CD4-positive, alpha-beta memory T cell (primary cell): Measurements from ENCODE around the gene ATG10. TPM values are rescaled to one million over a fixed set of nuclear protein-coding genes. Genes with fewer than 3 reads are reported as not detected.

Source experiments
- CTCF ChIA-PET: fragments of 350-600 bp; sonication (Branson Sonifier 250); formaldehyde crosslinking; loops from one replicate; lab custom pipeline; 2021; ENCODE audit warnings: inconsistent platforms; ENCODE audit not compliant: partially characterized antibody; lab: Charles Lee
- POLR2A ChIA-PET: fragments of 350-600 bp; sonication (Branson Sonifier 250); formaldehyde crosslinking; loops from one replicate; lab custom pipeline; 2021; ENCODE audit not compliant: partially characterized antibody; lab: Charles Lee
- DNase-seq, 5 donors: peaks; one replicate each; pipeline versions ENCODE4 v3.0.0 to v3.0.0-alpha.2; 2020 to 2022; ENCODE audit warnings: mixed read lengths in 1 of 5
- H3K27ac ChIP-seq: one replicate; pipeline ENCODE4 v1.7.0; 2013; ENCODE audit warnings: low read depth, low read length
- H3K27me3 ChIP-seq: 2 replicates; pipeline ENCODE4 v1.7.0; 2013; ENCODE audit warnings: mild to moderate bottlenecking, low read length, moderate library complexity; ENCODE audit not compliant: insufficient read depth
- H3K36me3 ChIP-seq: 2 replicates; pipeline ENCODE4 v1.7.0; 2013; ENCODE audit warnings: mild to moderate bottlenecking, low read length, moderate library complexity; ENCODE audit not compliant: insufficient read depth
- H3K4me1 ChIP-seq: 2 replicates; pipeline ENCODE4 v1.7.0; 2013; ENCODE audit warnings: mild to moderate bottlenecking, low read length, moderate library complexity; ENCODE audit not compliant: insufficient read depth
- H3K4me3 ChIP-seq, 2 donors: one replicate each; pipeline ENCODE4 v1.7.0; 2013; ENCODE audit warnings: low read length in 2 of 2, mild to moderate bottlenecking in 1 of 2
- H3K9me3 ChIP-seq, 2 donors: one replicate each; pipeline ENCODE4 v1.7.0; 2013; ENCODE audit warnings: low read length in 2 of 2, control low read depth in 1 of 2; ENCODE audit not compliant: control insufficient read depth in 1 of 2
- H3K27ac Mint-ChIP-seq, 7 donors: one replicate each; pipeline ENCODE4 v1.8.0; 2020 to 2021; ENCODE audit warnings: mixed read lengths in 7 of 7, mild to moderate bottlenecking in 6 of 7, inconsistent platforms in 3 of 7, moderate library complexity in 3 of 7
- H3K27me3 Mint-ChIP-seq, 2 donors: one replicate each; pipeline ENCODE4 v1.8.0; 2020 to 2021; ENCODE audit warnings: mixed read lengths in 2 of 2
- H3K36me3 Mint-ChIP-seq, 2 donors: one replicate each; pipeline ENCODE4 v1.8.0; 2020 to 2021; ENCODE audit warnings: mixed read lengths in 2 of 2, inconsistent platforms in 1 of 2, mild to moderate bottlenecking in 1 of 2
- H3K4me1 Mint-ChIP-seq, 4 donors: one replicate each; pipeline ENCODE4 v1.8.0; 2020 to 2021; ENCODE audit warnings: mixed read lengths in 4 of 4, mild to moderate bottlenecking in 1 of 4
- H3K4me3 Mint-ChIP-seq, 8 donors: one replicate each; pipeline ENCODE4 v1.8.0; 2020 to 2021; ENCODE audit warnings: mixed read lengths in 8 of 8, mild to moderate bottlenecking in 7 of 8, moderate library complexity in 6 of 8, inconsistent platforms in 3 of 8
- H3K9me3 Mint-ChIP-seq, 8 donors: one replicate each; pipeline ENCODE4 v1.8.0; 2020 to 2021; ENCODE audit warnings: mixed read lengths in 8 of 8, mild to moderate bottlenecking in 5 of 8, inconsistent platforms in 3 of 8, moderate library complexity in 1 of 8
- intact Hi-C: fragments of 100-400 bp; cut with micrococcal nuclease; formaldehyde crosslinking; loops from one replicate; pipeline ENCODE4 v1.15.1; 2023
- polyA plus RNA-seq, 2 donors: library from polyadenylated mRNA; unstranded; fragments of 300-500 nt; fragmentation: Illumina TruSeq; gene quantifications; one replicate each; pipeline ENCODE4 v1.2.3, GENCODE V29; 2021
- total RNA-seq, 2 experiments: library from RNA; stranded (reverse); gene quantifications; one replicate each; pipeline ENCODE4 v1.2.3, GENCODE V29; 2021

ATG10 gene
- total and polyA plus RNA-seq, 4 experiments from 2014 or later = 7.3 to 10.5 (median 7.7) TPM

DNA sequence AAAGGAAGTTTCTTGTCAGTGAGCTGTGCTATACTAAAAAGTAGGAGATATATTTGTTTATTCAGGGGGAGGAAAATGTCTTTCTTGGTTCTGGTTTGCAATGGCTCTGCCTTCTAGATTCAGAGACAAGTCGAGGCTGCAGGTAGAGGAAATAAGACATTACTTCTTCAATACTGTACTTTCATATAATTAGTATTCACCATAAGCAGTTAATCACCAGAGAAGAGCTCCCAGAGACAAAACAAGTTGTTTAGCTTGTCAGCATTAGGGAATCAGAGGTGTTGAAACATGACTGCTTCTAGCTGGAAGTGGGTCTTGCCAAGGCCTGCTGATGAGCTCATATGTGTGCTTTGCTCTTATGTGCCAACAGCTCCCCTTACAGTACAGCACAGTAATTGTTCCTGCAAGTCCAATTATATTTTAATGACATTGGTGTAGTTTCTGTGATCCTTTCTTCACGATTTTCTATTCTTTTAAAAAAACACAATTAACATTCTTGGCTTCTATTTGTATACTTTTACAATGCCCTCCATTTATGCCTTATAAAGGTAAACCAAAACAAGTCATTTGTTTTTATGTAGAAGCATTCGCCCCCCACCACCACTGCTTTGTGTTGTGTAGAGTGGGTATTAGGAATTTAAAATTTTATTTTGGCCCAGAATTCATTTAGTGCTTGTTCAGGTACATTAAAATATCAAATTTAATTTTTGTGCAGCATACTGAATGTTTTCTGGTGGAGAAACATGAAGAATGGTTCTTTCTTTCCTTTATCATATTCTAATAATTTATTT lies 194.1 kb downstream of the ATG10 start:
- Mint-ChIP-seq H3K9me3 (no peaks in the 10 kb centered on the region), H3K36me3 (no peaks in the 10 kb centered on the region), H3K27me3 (no peaks in the 10 kb centered on the region), H3K27ac (peak overlapping the region in 2 of 7 donors; percentile 3 to 12), H3K4me3 (no peak overlapping the region), H3K4me1 (peaks cover 0 to 5% (median under 1%) of the 10 kb centered on the region in 4 donors)
- Histone ChIP-seq H3K36me3 (no peaks in the 10 kb centered on the region), H3K4me3 (no peak overlapping the region), H3K27me3 (no peaks in the 10 kb centered on the region), H3K4me1 (no peaks in the 10 kb centered on the region), H3K27ac (no peak overlapping the region), H3K9me3 (no peaks in the 10 kb centered on the region)
- peak; percentile 34 to 54 (median 50) for DNase-seq
- ChIA-PET CTCF (interaction anchor here (0.6 to 3.0 kb wide), 25 partner anchors 8 to 932 kb away, joined by 3 to 54 read pairs (median 4); partner anchors contain the start of genes ATG10 and SSBP2), POLR2A (interaction anchor here (0.7 to 1.9 kb wide), 5 partner anchors 314 to 740 kb away, joined by 3 to 7 read pairs (median 3); partner anchors contain the start of gene SSBP2)
- intact Hi-C loops = loop anchor here (1.0 to 10.0 kb wide), 5 partner anchors 314 to 741 kb away; no protein-coding TSS in a partner anchor

DNA sequence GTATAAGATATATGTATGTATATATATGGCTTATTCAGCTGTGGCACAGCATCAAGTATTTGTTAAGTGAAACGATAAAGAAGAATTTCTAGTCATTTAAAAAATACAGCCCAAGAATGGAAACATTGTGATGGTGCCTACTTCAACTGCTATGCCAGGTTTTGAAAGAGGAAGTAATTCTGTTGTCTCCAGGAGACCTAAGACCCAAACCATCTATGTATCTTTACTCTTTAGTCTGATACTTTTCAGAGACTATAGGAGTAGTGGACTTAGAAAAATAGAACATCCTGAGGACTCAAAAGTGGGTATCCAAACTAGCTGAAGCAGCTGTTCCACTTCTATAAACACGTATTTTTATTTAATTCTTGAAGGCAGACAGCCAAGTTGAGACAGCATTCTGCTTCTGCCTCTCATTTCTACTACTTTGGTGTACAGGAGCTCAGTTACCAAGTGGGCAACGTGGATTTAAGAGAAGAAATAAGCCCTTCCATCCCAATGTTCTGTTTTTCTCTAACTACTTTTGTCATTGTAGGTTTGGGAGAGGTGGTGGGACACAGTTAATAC lies 195.6 kb downstream of the ATG10 start:
- ChIA-PET CTCF (interaction anchor here (0.6 to 2.5 kb wide), 5 partner anchors 9 to 807 kb away, joined by 3 to 10 read pairs (median 3); no protein-coding TSS in a partner anchor), POLR2A (no interaction called here)
- H3K27ac ChIP-seq = no peak overlapping the region
- H3K9me3 ChIP-seq = no peaks in the 10 kb centered on the region
- no peaks in the 10 kb centered on the region for H3K27me3 ChIP-seq
- DNase-seq = no peak
- H3K36me3 ChIP-seq = no peaks in the 10 kb centered on the region
- intact Hi-C loops = loop anchor here (5.0 to 10.0 kb wide), 2 partner anchors 315 to 423 kb away; no protein-coding TSS in a partner anchor
- no peaks in the 10 kb centered on the region for H3K36me3 Mint-ChIP-seq
- H3K27me3 Mint-ChIP-seq = no peaks in the 10 kb centered on the region
- no peaks in the 10 kb centered on the region for H3K4me1 ChIP-seq
- H3K27ac Mint-ChIP-seq = no peak overlapping the region
- no peak overlapping the region for H3K4me3 Mint-ChIP-seq
- no peaks in the 10 kb centered on the region for H3K9me3 Mint-ChIP-seq
- no peak overlapping the region for H3K4me3 ChIP-seq
- H3K4me1 Mint-ChIP-seq = peaks cover 0 to 5% (median under 1%) of the 10 kb centered on the region in 4 donors

DNA sequence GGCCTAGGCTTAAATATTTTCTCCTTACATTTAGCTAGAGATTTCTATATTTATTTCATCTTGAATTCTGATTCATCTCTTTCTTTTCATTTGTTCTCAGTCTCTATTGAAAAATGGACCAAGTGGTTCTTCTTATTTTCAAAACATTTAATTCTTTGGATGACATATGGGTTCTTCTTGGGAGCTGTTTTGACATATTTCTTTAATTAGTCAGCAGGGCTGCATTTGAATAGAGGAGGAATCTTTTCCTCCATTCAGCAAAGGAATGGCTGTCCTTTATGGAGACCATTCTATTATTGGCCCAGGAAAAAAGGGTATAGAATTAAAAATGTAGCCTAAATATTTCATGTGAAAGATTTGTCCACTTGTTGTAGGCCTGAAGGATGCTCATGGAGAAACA lies 196.5 kb downstream of the ATG10 start:
- Mint-ChIP-seq H3K27ac (no peak overlapping the region), H3K4me1 (peaks cover 0 to 5% (median 0%) of the 10 kb centered on the region in 4 donors), H3K36me3 (no peaks in the 10 kb centered on the region), H3K9me3 (no peaks in the 10 kb centered on the region), H3K27me3 (no peaks in the 10 kb centered on the region), H3K4me3 (no peak overlapping the region)
- Histone ChIP-seq H3K4me1 (no peaks in the 10 kb centered on the region), H3K27ac (no peak overlapping the region), H3K9me3 (no peaks in the 10 kb centered on the region), H3K27me3 (no peaks in the 10 kb centered on the region), H3K4me3 (no peak overlapping the region), H3K36me3 (no peaks in the 10 kb centered on the region)
- CTCF ChIA-PET = interaction anchor here (0.6 to 2.5 kb wide), 2 partner anchors 742 to 1107 kb away, joined by 5 to 10 read pairs; no protein-coding TSS in a partner anchor
- POLR2A ChIA-PET = no interaction called here
- no peak for DNase-seq
- intact Hi-C loops = loop anchor here (5.0 to 10.0 kb wide), 2 partner anchors 316 to 423 kb away; no protein-coding TSS in a partner anchor

DNA sequence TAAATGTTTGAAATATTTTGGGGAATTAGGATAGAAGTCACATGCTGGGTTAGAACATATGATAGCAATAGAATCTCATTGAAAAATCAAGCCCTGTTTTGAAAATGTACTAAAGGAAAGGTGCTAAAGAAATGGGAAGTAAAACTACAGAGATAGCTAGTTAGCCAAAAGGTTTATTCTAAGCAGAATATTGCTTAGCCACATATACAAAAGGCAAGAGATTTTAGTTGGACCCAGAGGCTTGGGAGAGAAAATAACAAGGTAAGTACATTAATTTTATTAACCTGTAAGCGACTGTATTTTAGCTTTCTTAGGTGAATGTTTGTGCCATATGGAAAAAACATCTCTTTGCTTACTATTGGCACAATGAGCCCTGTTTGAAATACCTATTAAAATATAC lies 198.1 kb downstream of the ATG10 start:
- no peak overlapping the region for H3K4me3 ChIP-seq
- no peaks in the 10 kb centered on the region for H3K9me3 ChIP-seq
- Mint-ChIP-seq H3K9me3 (no peaks in the 10 kb centered on the region), H3K4me1 (peaks cover 0 to 14% (median 6%) of the 10 kb centered on the region in 4 donors), H3K36me3 (no peaks in the 10 kb centered on the region), H3K27ac (peak overlapping the region in 1 of 7 donors; percentile 45), H3K27me3 (no peaks in the 10 kb centered on the region), H3K4me3 (no peak overlapping the region)
- H3K27me3 ChIP-seq = no peaks in the 10 kb centered on the region
- H3K27ac ChIP-seq = no peak overlapping the region
- intact Hi-C loops = loop anchor here (5.0 to 10.0 kb wide), 2 partner anchors 318 to 425 kb away; no protein-coding TSS in a partner anchor
- DNase-seq = no peak
- no peaks in the 10 kb centered on the region for H3K36me3 ChIP-seq
- H3K4me1 ChIP-seq = no peaks in the 10 kb centered on the region
- CTCF ChIA-PET = no interaction called here
- POLR2A ChIA-PET = no interaction called here

DNA sequence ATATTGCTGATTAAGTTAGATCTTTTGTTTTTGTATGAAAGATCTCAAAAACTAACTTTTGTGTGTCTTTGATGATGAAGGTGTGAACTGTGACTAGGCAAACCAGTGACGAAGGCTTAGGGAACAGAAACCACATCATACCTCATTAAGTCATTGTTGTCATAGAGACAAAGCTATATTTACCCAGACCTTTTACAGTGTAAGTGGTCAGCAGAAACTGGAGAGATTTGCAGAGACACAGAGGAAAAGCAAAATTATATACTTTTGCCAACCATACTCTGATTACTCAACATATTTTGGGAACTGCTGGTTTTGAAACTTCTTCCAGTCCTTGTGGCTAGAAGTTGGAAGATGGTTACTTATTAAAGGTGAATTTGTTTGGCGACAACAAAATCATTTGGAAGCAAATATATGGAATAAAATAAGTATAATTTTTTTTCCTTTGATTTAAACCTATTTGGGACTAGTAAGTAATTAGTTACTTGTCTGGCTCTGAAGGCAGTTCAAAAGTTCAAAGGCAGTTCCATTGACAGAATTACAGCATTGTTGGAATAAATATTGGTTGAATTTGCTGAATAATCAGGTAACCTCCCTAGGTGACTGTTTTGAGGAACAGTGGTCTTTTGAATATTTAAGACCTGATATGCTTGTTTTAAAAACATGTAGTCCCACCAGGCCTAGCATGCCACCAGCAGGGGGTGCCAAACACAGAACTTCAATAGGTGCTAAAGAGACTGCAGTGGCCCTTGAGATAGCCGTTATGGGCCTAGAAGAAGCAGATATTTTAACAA lies 202.5 kb downstream of the ATG10 start:
- H3K27me3 Mint-ChIP-seq = no peaks in the 10 kb centered on the region
- H3K4me3 ChIP-seq = no peak overlapping the region
- no peaks in the 10 kb centered on the region for H3K9me3 ChIP-seq
- H3K4me1 Mint-ChIP-seq = peaks cover 0 to 14% (median 3%) of the 10 kb centered on the region in 4 donors
- H3K9me3 Mint-ChIP-seq = no peaks in the 10 kb centered on the region
- H3K36me3 ChIP-seq = no peaks in the 10 kb centered on the region
- POLR2A ChIA-PET = no interaction called here
- DNase-seq = peak; percentile 33 to 43 (median 35)
- intact Hi-C loops = no loop called here
- peak overlapping the region in 4 of 7 donors; percentile 4 to 31 (median 16) for H3K27ac Mint-ChIP-seq
- peaks cover 0 to 4% of the 10 kb centered on the region in 2 donors for H3K36me3 Mint-ChIP-seq
- H3K4me3 Mint-ChIP-seq = no peak overlapping the region
- H3K27me3 ChIP-seq = no peaks in the 10 kb centered on the region
- H3K27ac ChIP-seq = no peak overlapping the region
- CTCF ChIA-PET = interaction anchor here (1.1 to 1.6 kb wide), 3 partner anchors 9 to 137 kb away, joined by 3 to 9 read pairs (median 8); no protein-coding TSS in a partner anchor
- H3K4me1 ChIP-seq = no peaks in the 10 kb centered on the region

DNA sequence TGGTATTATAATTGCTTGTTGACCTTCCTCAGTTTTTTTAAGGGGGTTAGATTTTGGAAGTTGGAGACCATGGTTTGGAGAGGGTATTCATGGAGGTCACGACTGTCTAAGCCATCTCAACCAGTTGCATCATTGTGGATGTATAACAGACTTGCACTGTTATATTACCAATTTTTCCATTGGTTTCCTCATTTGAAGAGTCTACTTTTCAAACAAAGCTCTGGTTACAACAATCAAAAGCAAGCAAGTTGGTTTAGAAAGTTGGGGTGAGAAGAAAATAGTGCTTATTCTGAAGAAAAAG lies 203.0 kb downstream of the ATG10 start:
- Histone ChIP-seq H3K27me3 (no peaks in the 10 kb centered on the region), H3K36me3 (no peaks in the 10 kb centered on the region), H3K9me3 (no peaks in the 10 kb centered on the region), H3K27ac (no peak overlapping the region), H3K4me3 (no peak overlapping the region), H3K4me1 (no peaks in the 10 kb centered on the region)
- intact Hi-C loops = no loop called here
- peak overlapping the region in 1 of 7 donors; percentile 4 for H3K27ac Mint-ChIP-seq
- no peak for DNase-seq
- H3K36me3 Mint-ChIP-seq = peaks cover 3 to 6% of the 10 kb centered on the region in 2 donors
- CTCF ChIA-PET = interaction anchor here (1.1 to 1.6 kb wide), 2 partner anchors 10 to 137 kb away, joined by 3 to 9 read pairs; no protein-coding TSS in a partner anchor
- POLR2A ChIA-PET = no interaction called here
- H3K4me1 Mint-ChIP-seq = peaks cover 0 to 14% (median 3%) of the 10 kb centered on the region in 4 donors
- no peak overlapping the region for H3K4me3 Mint-ChIP-seq
- no peaks in the 10 kb centered on the region for H3K27me3 Mint-ChIP-seq
- no peaks in the 10 kb centered on the region for H3K9me3 Mint-ChIP-seq
